K562 (cell line): ENCODE measurements around the gene INSIG1. TPM values are rescaled to one million over a fixed set of nuclear protein-coding genes. Genes with fewer than 3 reads are reported as not detected.

Experiments used
- ATF6 ChIP-seq: sonication (generic); formaldehyde crosslinking; IDR thresholded peaks from 2 replicates; pipeline ENCODE4 v1.4.0; 2020; ENCODE audit warnings: mild to moderate bottlenecking, missing genetic modification reagents
- DMBX1 ChIP-seq: fragments of 250-450 bp; sonication (Bioruptor Pico); IDR thresholded peaks from 2 replicates; pipeline ENCODE4 v1.8.0; 2022; ENCODE audit warnings: inconsistent platforms, mild to moderate bottlenecking, moderate library complexity, borderline replicate concordance
- ETV5 ChIP-seq: sonication (generic); formaldehyde crosslinking; IDR thresholded peaks from 2 replicates; pipeline ENCODE4 v1.4.0; 2020; ENCODE audit warnings: low read depth, mild to moderate bottlenecking, missing genetic modification reagents
- HMG20A ChIP-seq: fragments of 450-650 bp; formaldehyde crosslinking; conservative IDR thresholded peaks from 2 replicates; pipeline ENCODE4 v1.4.0; 2020; ENCODE audit warnings: mild to moderate bottlenecking, mixed read lengths
- PHB2 ChIP-seq: fragments of 450-650 bp; IDR thresholded peaks from 2 replicates; pipeline ENCODE4 v1.6.1; 2017; ENCODE audit warnings: low read depth
- SREBF1 ChIP-seq: fragments of 150-350 bp; IDR thresholded peaks from 2 replicates; pipeline ENCODE4 v1.6.1; 2014; ENCODE audit warnings: antibody characterized with exemption, low read depth, low read length, borderline replicate concordance
- ZBTB26 ChIP-seq: fragments of 450-650 bp; formaldehyde crosslinking; IDR thresholded peaks from 2 replicates; pipeline ENCODE4 v1.4.0; 2022; ENCODE audit warnings: missing genetic modification characterization
- ZNF197 ChIP-seq: fragments of 200-800 bp; sonication (Bioruptor generic); IDR thresholded peaks from 2 replicates; pipeline ENCODE4 v1.6.1; 2016; ENCODE audit warnings: low read depth, missing genetic modification characterization, missing compliant biosample characterization
- ZNF3 ChIP-seq: fragments of 250-450 bp; sonication (Bioruptor Pico); IDR thresholded peaks from 2 replicates; pipeline ENCODE4 v1.5.0; 2021; ENCODE audit warnings: mild to moderate bottlenecking, moderate library complexity
- ZNF347 ChIP-seq: fragments of 450-650 bp; formaldehyde crosslinking; IDR thresholded peaks from 2 replicates; pipeline ENCODE4 v1.4.0; 2020; ENCODE audit warnings: low read depth, mild to moderate bottlenecking, moderate library complexity
- ZNF830 ChIP-seq: fragments of 250-450 bp; sonication (Bioruptor Pico); IDR thresholded peaks from 2 replicates; pipeline ENCODE4 v1.5.0; 2021; ENCODE audit warnings: mild to moderate bottlenecking
- polyA plus RNA-seq, 8 experiments: library from polyadenylated mRNA; depleted of rRNA in 4 of 8; stranded (reverse) in 5 of 8; unstranded in 3 of 8; fragments of >200 nt; fragmentation: Nextera tagmentation in 2 of 8; fragmentation: Illumina TruSeq in 1 of 8; extraction: Ambion mirVana in 2 of 8; extraction: Trizol in 1 of 8; gene quantifications; 2 replicates each; pipeline versions ENCODE4 v1.2.1 to v1.2.3, GENCODE V29; 2011 to 2014; ENCODE audit warnings: inconsistent platforms in 1 of 8, missing spikeins in 1 of 8
- total RNA-seq, 7 experiments: library from RNA; depleted of rRNA in 6 of 7; stranded (reverse); fragments of >200 nt in 6 of 7; fragmentation: Illumina TruSeq in 2 of 7; extraction: Trizol in 2 of 7; gene quantifications; 2 replicates each; pipeline versions ENCODE4 v1.2.1 to v1.2.3, GENCODE V29; 2011 to 2021; ENCODE audit warnings: low replicate concordance in 1 of 7

The INSIG1 gene
- total and polyA plus RNA-seq, 9 of the 15 experiments (the other 6 are each of a cell fraction or from before 2014, with no cell fraction given): 57.1 to 787 (median 238) TPM

GRCh38 chr7:155255071-155255470, 42.6 kb upstream of the INSIG1 start (continued):
- TF ChIP-seq ZNF830 (CRISPR knock-in tag) (no peak), HMG20A (CRISPR knock-in tag) (no peak), ZNF197 (CRISPR knock-in tag) (no peak), ATF6 (CRISPR knock-in tag) (no peak), ZNF347 (CRISPR knock-in tag) (no peak), ZBTB26 (CRISPR knock-in tag) (no peak), PHB2 (no peak), ETV5 (CRISPR knock-in tag) (no peak), ZNF3 (CRISPR knock-in tag) (no peak), DMBX1 (no peak), SREBF1 (no peak)
